ENCODE results near the gene ATPAF2. TPM values are rescaled to one million over a fixed set of nuclear protein-coding genes. Genes with fewer than 3 reads are reported as not detected.
"Not testable (repeated sequence)": the region's sequence is repeated elsewhere in the genome, so short reads cannot be mapped to it uniquely, and the experiment has no call there.

ATPAF2 gene
- total RNA-seq, 1 experiment from 2014 or later: 38.8 TPM

GRCh38 chr17:18004884-18005305 lies 34.1 kb downstream of the ATPAF2 start:
- Histone ChIP-seq H3K27ac (ENCODE audit: low read length) (no peak overlapping the region), H4K20me1 (ENCODE audit: insufficient read depth, low read depth, low read length) (peaks cover 3% of the 10 kb centered on the region; the same call in 1 of the 2 replicates), H3K9ac (ENCODE audit: low read length) (no peak overlapping the region), H3K36me3 (ENCODE audit: insufficient read depth, low read length) (peaks cover 4% of the 10 kb centered on the region), H3K9me3 (ENCODE audit: low read length) (no peaks in the 10 kb centered on the region), H3K4me3 (ENCODE audit: low read length) (no peak overlapping the region), H3K4me2 (ENCODE audit: low read depth, low read length, poor library complexity, severe bottlenecking) (no peak overlapping the region), H3K27me3 (ENCODE audit: low read length) (no peaks in the 10 kb centered on the region), H3K79me2 (ENCODE audit: low read length) (no peaks in the 10 kb centered on the region), H3K4me1 (ENCODE audit: low read length) (peaks cover 19% of the 10 kb centered on the region), H2AFZ (ENCODE audit: low read length) (no peak overlapping the region), H3K9me2 (replicated peaks; ENCODE audit: insufficient read depth, low read length) (no peaks in the 10 kb centered on the region)
- DNase-seq: no peak

- H3K36me3 ChIP-seq (ENCODE audit: insufficient read depth, low read length): peaks cover 4% of the 10 kb centered on the region
- H3K9ac ChIP-seq (ENCODE audit: low read length): no peak overlapping the region
- peaks cover 3% of the 10 kb centered on the region; the same call in 1 of the 2 replicates for H4K20me1 ChIP-seq (ENCODE audit: insufficient read depth, low read depth, low read length)
- H2AFZ ChIP-seq (ENCODE audit: low read length): no peak overlapping the region
- H3K27ac ChIP-seq (ENCODE audit: low read length): no peak overlapping the region
- H3K79me2 ChIP-seq (ENCODE audit: low read length): no peaks in the 10 kb centered on the region
- no peak overlapping the region for H3K4me2 ChIP-seq (ENCODE audit: low read depth, low read length, poor library complexity, severe bottlenecking)
- no peak for DNase-seq
- no peak overlapping the region for H3K4me3 ChIP-seq (ENCODE audit: low read length)
- no peaks in the 10 kb centered on the region for H3K27me3 ChIP-seq (ENCODE audit: low read length)
- no peaks in the 10 kb centered on the region for H3K9me3 ChIP-seq (ENCODE audit: low read length)
- peaks cover 19% of the 10 kb centered on the region for H3K4me1 ChIP-seq (ENCODE audit: low read length)
- no peaks in the 10 kb centered on the region for H3K9me2 ChIP-seq (replicated peaks; ENCODE audit: insufficient read depth, low read length)
These were observed 34.6 kb downstream of the ATPAF2 start for GRCh38 chr17:18004345-18004744.

GRCh38 chr17:18002171-18002570 lies 36.8 kb downstream of the ATPAF2 start:
- Histone ChIP-seq H3K9me2 (replicated peaks; ENCODE audit: insufficient read depth, low read length) (no peaks in the 10 kb centered on the region), H3K27me3 (ENCODE audit: low read length) (no peaks in the 10 kb centered on the region), H2AFZ (ENCODE audit: low read length) (no peak overlapping the region), H3K27ac (ENCODE audit: low read length) (no peak overlapping the region), H3K79me2 (ENCODE audit: low read length) (no peaks in the 10 kb centered on the region), H3K9ac (ENCODE audit: low read length) (no peak overlapping the region), H3K9me3 (ENCODE audit: low read length) (no peaks in the 10 kb centered on the region), H3K4me2 (ENCODE audit: low read depth, low read length, poor library complexity, severe bottlenecking) (no peak overlapping the region), H3K4me3 (ENCODE audit: low read length) (no peak overlapping the region), H3K4me1 (ENCODE audit: low read length) (peaks cover 19% of the 10 kb centered on the region), H3K36me3 (ENCODE audit: insufficient read depth, low read length) (peaks cover 4% of the 10 kb centered on the region), H4K20me1 (ENCODE audit: insufficient read depth, low read depth, low read length) (peaks cover 3% of the 10 kb centered on the region; the same call in 1 of the 2 replicates)
- DNase-seq: no peak

GRCh38 chr17:18000030-18000408 lies 38.9 kb downstream of the ATPAF2 start:
- H3K4me3 ChIP-seq (ENCODE audit: low read length): no peak overlapping the region

GRCh38 chr17:17999364-18000029 lies 39.5 kb downstream of the ATPAF2 start:
- H3K27ac ChIP-seq (ENCODE audit: low read length): no peak overlapping the region
- H2AFZ ChIP-seq (ENCODE audit: low read length): no peak overlapping the region
- peaks cover 3% of the 10 kb centered on the region; the same call in 1 of the 2 replicates for H4K20me1 ChIP-seq (ENCODE audit: insufficient read depth, low read depth, low read length)
- no peaks in the 10 kb centered on the region for H3K9me3 ChIP-seq (ENCODE audit: low read length)
- H3K36me3 ChIP-seq (ENCODE audit: insufficient read depth, low read length): no peaks in the 10 kb centered on the region
- no peak overlapping the region for H3K4me3 ChIP-seq (ENCODE audit: low read length)
- peaks cover 21% of the 10 kb centered on the region for H3K4me1 ChIP-seq (ENCODE audit: low read length)
- no peak overlapping the region for H3K4me2 ChIP-seq (ENCODE audit: low read depth, low read length, poor library complexity, severe bottlenecking)
- H3K27me3 ChIP-seq (ENCODE audit: low read length): no peaks in the 10 kb centered on the region
- H3K9ac ChIP-seq (ENCODE audit: low read length): no peak overlapping the region
- no peak for DNase-seq
- H3K9me2 ChIP-seq (replicated peaks; ENCODE audit: insufficient read depth, low read length): no peaks in the 10 kb centered on the region
- H3K79me2 ChIP-seq (ENCODE audit: low read length): no peaks in the 10 kb centered on the region

More at GRCh38 chr17:18000030-18000408, 38.9 kb downstream of the ATPAF2 start:
- Histone ChIP-seq H3K27ac (ENCODE audit: low read length) (no peak overlapping the region), H2AFZ (ENCODE audit: low read length) (no peak overlapping the region), H3K79me2 (ENCODE audit: low read length) (no peaks in the 10 kb centered on the region), H3K4me1 (ENCODE audit: low read length) (peaks cover 19% of the 10 kb centered on the region), H3K9me2 (replicated peaks; ENCODE audit: insufficient read depth, low read length) (no peaks in the 10 kb centered on the region), H3K36me3 (ENCODE audit: insufficient read depth, low read length) (no peaks in the 10 kb centered on the region), H4K20me1 (ENCODE audit: insufficient read depth, low read depth, low read length) (peaks cover 3% of the 10 kb centered on the region; the same call in 1 of the 2 replicates), H3K27me3 (ENCODE audit: low read length) (no peaks in the 10 kb centered on the region), H3K4me2 (ENCODE audit: low read depth, low read length, poor library complexity, severe bottlenecking) (no peak overlapping the region), H3K9me3 (ENCODE audit: low read length) (no peaks in the 10 kb centered on the region), H3K9ac (ENCODE audit: low read length) (no peak overlapping the region)
- DNase-seq: no peak

GRCh38 chr17:17998934-17999333 lies 40.0 kb downstream of the ATPAF2 start:
- Histone ChIP-seq H3K9ac (ENCODE audit: low read length) (no peak overlapping the region), H3K27me3 (ENCODE audit: low read length) (no peaks in the 10 kb centered on the region), H3K9me3 (ENCODE audit: low read length) (no peaks in the 10 kb centered on the region), H4K20me1 (ENCODE audit: insufficient read depth, low read depth, low read length) (peaks cover 3% of the 10 kb centered on the region; the same call in 1 of the 2 replicates), H3K4me2 (ENCODE audit: low read depth, low read length, poor library complexity, severe bottlenecking) (no peak overlapping the region), H3K79me2 (ENCODE audit: low read length) (no peaks in the 10 kb centered on the region), H3K4me1 (ENCODE audit: low read length) (peaks cover 21% of the 10 kb centered on the region), H2AFZ (ENCODE audit: low read length) (no peak overlapping the region), H3K36me3 (ENCODE audit: insufficient read depth, low read length) (no peaks in the 10 kb centered on the region), H3K9me2 (replicated peaks; ENCODE audit: insufficient read depth, low read length) (no peaks in the 10 kb centered on the region), H3K27ac (ENCODE audit: low read length) (no peak overlapping the region), H3K4me3 (ENCODE audit: low read length) (no peak overlapping the region)
- no peak for DNase-seq

- not testable (repeated sequence) for H3K27ac ChIP-seq (ENCODE audit: low read length); H3K9me2 ChIP-seq (replicated peaks; ENCODE audit: insufficient read depth, low read length); H3K79me2 ChIP-seq (ENCODE audit: low read length); H3K27me3 ChIP-seq (ENCODE audit: low read length); H4K20me1 ChIP-seq (ENCODE audit: insufficient read depth, low read depth, low read length); H2AFZ ChIP-seq (ENCODE audit: low read length); H3K4me3 ChIP-seq (ENCODE audit: low read length); H3K9ac ChIP-seq (ENCODE audit: low read length); H3K9me3 ChIP-seq (ENCODE audit: low read length); H3K36me3 ChIP-seq (ENCODE audit: insufficient read depth, low read length); H3K4me2 ChIP-seq (ENCODE audit: low read depth, low read length, poor library complexity, severe bottlenecking); DNase-seq
- H3K4me1 ChIP-seq (ENCODE audit: low read length): peaks cover 11% of the 10 kb centered on the region
These were observed 43.1 kb downstream of the ATPAF2 start for GRCh38 chr17:17995887-17996286.

- Histone ChIP-seq H3K4me1 (ENCODE audit: low read length) (peaks cover 15% of the 10 kb centered on the region), H3K9me2 (replicated peaks; ENCODE audit: insufficient read depth, low read length) (no peaks in the 10 kb centered on the region), H3K4me3 (ENCODE audit: low read length) (no peak overlapping the region), H3K9me3 (ENCODE audit: low read length) (no peaks in the 10 kb centered on the region), H3K79me2 (ENCODE audit: low read length) (no peaks in the 10 kb centered on the region), H2AFZ (ENCODE audit: low read length) (no peak overlapping the region), H3K36me3 (ENCODE audit: insufficient read depth, low read length) (no peaks in the 10 kb centered on the region), H3K27me3 (ENCODE audit: low read length) (no peaks in the 10 kb centered on the region), H4K20me1 (ENCODE audit: insufficient read depth, low read depth, low read length) (no peaks in the 10 kb centered on the region), H3K4me2 (ENCODE audit: low read depth, low read length, poor library complexity, severe bottlenecking) (peak overlapping the region; percentile 28), H3K27ac (ENCODE audit: low read length) (no peak overlapping the region), H3K9ac (ENCODE audit: low read length) (peak overlapping the region; percentile 25)
- peak; percentile 87 for DNase-seq
These were observed 44.5 kb downstream of the ATPAF2 start for GRCh38 chr17:17994271-17995069.

Data from Karpas-422 (cell line).